Measurements from ENCODE around the gene BRSK2.
"Not testable (repeated sequence)": the region's sequence is repeated elsewhere in the genome, so short reads cannot be mapped to it uniquely, and the experiment has no call there.

The BRSK2 gene

GRCh38 chr11:1356007-1356435 is 33.7 kb upstream of the BRSK2 start:
- Histone ChIP-seq H3K9me3 (no peaks in the 10 kb centered on the region), H3K4me2 (no peak overlapping the region), H3K4me3 (no peak overlapping the region), H3K27ac (no peak overlapping the region), H3K4me1 (peaks cover 11% of the 10 kb centered on the region), H3K9ac (no peak overlapping the region), H3K27me3 (no peaks in the 10 kb centered on the region), H3K36me3 (no peaks in the 10 kb centered on the region), H4K20me1 (no peaks in the 10 kb centered on the region)
- no peak for TF ChIP-seq Cebpa-rat (IDR thresholded peaks at IDR 0.05)

- TF ChIP-seq Cebpa-rat (IDR thresholded peaks at IDR 0.05): no peak
- H3K4me3 ChIP-seq: no peak overlapping the region
- peaks cover 11% of the 10 kb centered on the region for H3K4me1 ChIP-seq
- no peak overlapping the region for H3K9ac ChIP-seq
- no peak overlapping the region for H3K27ac ChIP-seq
- no peaks in the 10 kb centered on the region for H4K20me1 ChIP-seq
- no peak overlapping the region for H3K4me2 ChIP-seq
- H3K9me3 ChIP-seq: no peaks in the 10 kb centered on the region
- H3K27me3 ChIP-seq: no peaks in the 10 kb centered on the region
- H3K36me3 ChIP-seq: no peaks in the 10 kb centered on the region
Observed at GRCh38 chr11:1356478-1356960, 33.2 kb upstream of the BRSK2 start.

DNA sequence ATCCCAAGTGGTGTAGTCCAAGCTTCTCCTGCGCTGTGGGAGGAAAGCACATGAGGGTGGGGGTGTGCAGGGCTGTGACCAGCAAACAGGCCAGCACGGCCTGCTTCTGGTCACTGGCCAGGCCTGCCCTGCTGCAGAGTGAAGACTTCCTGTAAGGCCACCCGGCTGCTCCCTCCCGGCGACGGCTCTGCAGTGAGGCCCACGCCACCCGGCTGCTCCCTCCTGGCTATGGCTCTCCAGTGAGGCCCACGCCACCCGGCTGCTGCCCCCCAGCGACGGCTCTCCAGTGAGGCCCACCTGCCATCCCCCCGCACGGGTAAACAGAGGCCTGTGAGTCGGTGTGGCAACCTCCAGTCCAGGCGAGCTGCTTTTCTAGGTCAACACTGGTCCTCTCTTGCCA is 31.4 kb upstream of the BRSK2 start:
- Histone ChIP-seq H3K4me1 (peaks cover 24% of the 10 kb centered on the region), H3K36me3 (no peaks in the 10 kb centered on the region), H3K4me2 (peak overlapping the region; percentile 28), H3K27me3 (no peaks in the 10 kb centered on the region), H4K20me1 (no peaks in the 10 kb centered on the region), H3K27ac (no peak overlapping the region), H3K9me3 (no peaks in the 10 kb centered on the region), H3K4me3 (no peak overlapping the region), H3K9ac (no peak overlapping the region)
- TF ChIP-seq Cebpa-rat (IDR thresholded peaks at IDR 0.05): no peak

DNA sequence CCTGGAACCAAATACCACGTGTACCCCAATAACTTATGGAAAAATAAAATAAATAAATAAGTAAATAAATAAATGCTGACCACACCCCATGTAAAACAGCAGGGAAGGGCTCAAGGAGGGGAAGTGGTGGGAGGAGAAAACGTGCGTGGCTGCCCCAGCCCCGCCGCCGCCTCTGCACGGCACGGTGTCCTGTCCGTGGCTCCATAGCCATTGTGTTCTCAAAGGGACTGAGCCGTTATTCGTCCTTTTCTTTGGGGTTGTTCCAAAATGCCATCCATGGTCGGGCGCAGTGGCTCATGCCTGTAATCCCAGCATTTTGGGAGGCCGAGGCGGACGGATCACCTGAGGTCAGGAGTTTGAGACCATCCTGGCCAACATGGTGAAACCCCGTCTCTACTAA is 30.8 kb upstream of the BRSK2 start:
- H3K4me2 ChIP-seq, H3K27me3 ChIP-seq, H4K20me1 ChIP-seq, H3K9me3 ChIP-seq, H3K36me3 ChIP-seq, H3K9ac ChIP-seq, H3K4me3 ChIP-seq, H3K27ac ChIP-seq: not testable (repeated sequence)
- peaks cover 27% of the 10 kb centered on the region for H3K4me1 ChIP-seq

DNA sequence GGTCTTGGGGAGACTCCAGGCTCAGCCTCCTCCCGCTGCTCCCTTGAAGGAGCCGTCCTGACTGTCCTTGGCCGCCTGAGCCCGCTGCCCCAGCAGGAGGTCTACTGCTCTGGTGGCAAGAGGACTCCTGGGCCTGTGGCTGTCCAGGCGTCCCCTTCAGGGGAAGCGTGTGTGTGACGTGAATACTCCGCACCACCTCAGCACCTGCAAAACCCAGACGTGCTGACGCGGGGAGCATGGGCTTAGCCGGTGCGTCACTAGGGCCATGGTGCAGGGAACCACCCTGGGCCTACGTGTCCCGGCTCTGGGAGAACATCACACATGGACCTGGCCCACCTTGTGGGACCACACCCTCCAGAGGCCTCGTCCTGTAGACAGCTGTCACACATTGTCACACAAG is 30.2 kb upstream of the BRSK2 start:
- Histone ChIP-seq H3K4me1 (peaks cover 27% of the 10 kb centered on the region), H4K20me1 (no peaks in the 10 kb centered on the region), H3K27ac (no peak overlapping the region), H3K9me3 (peaks cover 4% of the 10 kb centered on the region; the same call in 1 of the 2 replicates), H3K9ac (no peak overlapping the region), H3K4me3 (no peak overlapping the region), H3K36me3 (no peaks in the 10 kb centered on the region), H3K27me3 (no peaks in the 10 kb centered on the region), H3K4me2 (no peak overlapping the region)
- no peak for TF ChIP-seq Cebpa-rat (IDR thresholded peaks at IDR 0.05)

DNA sequence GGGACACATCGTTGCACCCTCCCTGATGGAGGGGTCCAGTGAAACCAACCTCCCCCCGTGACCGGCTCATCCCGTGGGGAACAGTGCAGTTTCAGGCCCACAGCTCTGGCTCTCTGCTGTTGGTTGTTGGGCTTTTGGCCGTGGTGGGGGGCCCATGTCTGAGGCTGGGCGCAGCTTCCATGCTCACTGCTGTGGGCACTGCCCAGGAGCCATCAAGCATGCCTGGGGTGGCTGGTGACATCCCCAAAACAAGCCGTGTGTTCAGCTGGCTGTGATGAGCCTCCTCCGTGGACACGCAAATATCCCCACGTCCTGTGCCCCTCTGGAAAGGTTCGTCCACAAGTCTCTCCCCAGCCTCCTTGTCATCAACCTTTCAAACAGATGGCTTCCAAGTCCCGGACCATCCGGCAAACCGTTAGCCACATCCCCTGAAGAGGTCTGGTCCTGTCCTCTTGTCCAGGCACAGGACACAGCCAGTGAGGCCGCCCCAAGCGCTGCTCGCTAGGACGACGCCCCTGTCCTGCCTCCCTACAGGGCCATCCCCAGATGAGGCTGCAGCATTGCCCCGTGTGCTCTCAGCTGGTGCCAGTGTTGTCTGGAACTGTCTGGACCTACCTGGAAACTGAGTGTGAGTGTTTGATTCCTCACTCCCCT is 29.4 kb upstream of the BRSK2 start:
- H3K4me1 ChIP-seq: peaks cover 27% of the 10 kb centered on the region
- no peak overlapping the region for H3K4me2 ChIP-seq
- H3K9ac ChIP-seq: no peak overlapping the region
- H3K27me3 ChIP-seq: 0 out of 2 replicates have a peak, but pooled peaks cover under 1% of the 10 kb centered on the region
- H3K4me3 ChIP-seq: no peak overlapping the region
- H3K27ac ChIP-seq: no peak overlapping the region
- no peak for TF ChIP-seq Cebpa-rat (IDR thresholded peaks at IDR 0.05)
- peaks cover 12% of the 10 kb centered on the region for H3K9me3 ChIP-seq
- no peaks in the 10 kb centered on the region for H4K20me1 ChIP-seq
- H3K36me3 ChIP-seq: no peaks in the 10 kb centered on the region

- Histone ChIP-seq H3K4me2 (no peak overlapping the region), H3K27ac (no peak overlapping the region), H3K9me3 (peaks cover 18% of the 10 kb centered on the region), H3K4me3 (no peak overlapping the region), H3K4me1 (peaks cover 27% of the 10 kb centered on the region), H3K36me3 (no peaks in the 10 kb centered on the region), H3K9ac (no peak overlapping the region), H4K20me1 (no peaks in the 10 kb centered on the region), H3K27me3 (0 out of 2 replicates have a peak, but pooled peaks cover 4% of the 10 kb centered on the region)
- TF ChIP-seq Cebpa-rat (IDR thresholded peaks at IDR 0.05): no peak
Observed at GRCh38 chr11:1360835-1361357, 28.8 kb upstream of the BRSK2 start.

DNA sequence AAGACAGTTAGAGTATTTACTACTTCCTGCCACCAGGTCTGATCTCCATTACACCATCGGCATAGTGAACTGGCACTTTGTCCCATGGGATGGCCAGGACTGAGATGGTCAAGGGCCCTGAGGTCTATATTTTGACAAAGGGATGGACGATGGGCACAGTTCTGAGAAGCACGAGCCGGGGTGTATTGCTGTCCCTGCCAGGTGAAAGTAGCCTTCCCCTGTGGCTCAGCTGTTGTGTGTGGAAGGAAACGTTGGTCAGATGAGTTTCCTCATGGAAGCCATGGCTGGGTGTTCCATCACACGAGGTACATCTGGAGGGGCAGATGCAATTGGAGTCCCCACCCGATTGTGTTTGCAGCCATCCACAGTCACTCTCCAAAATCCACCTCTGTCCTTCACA is 27.9 kb upstream of the BRSK2 start:
- H3K9me3 ChIP-seq: peaks cover 27% of the 10 kb centered on the region
- H4K20me1 ChIP-seq: no peaks in the 10 kb centered on the region
- no peaks in the 10 kb centered on the region for H3K36me3 ChIP-seq
- H3K9ac ChIP-seq: no peak overlapping the region
- no peak for TF ChIP-seq Cebpa-rat (IDR thresholded peaks at IDR 0.05)
- H3K4me3 ChIP-seq: no peak overlapping the region
- peaks cover 27% of the 10 kb centered on the region for H3K4me1 ChIP-seq
- no peak overlapping the region for H3K4me2 ChIP-seq
- H3K27me3 ChIP-seq: 0 out of 2 replicates have a peak, but pooled peaks cover 4% of the 10 kb centered on the region
- no peak overlapping the region for H3K27ac ChIP-seq

GRCh38 chr11:1367721-1368120 is 22.0 kb upstream of the BRSK2 start:
- TF ChIP-seq Cebpa-rat (IDR thresholded peaks at IDR 0.05): no peak

GRCh38 chr11:1368216-1368615 is 21.5 kb upstream of the BRSK2 start:
- peaks cover 4% of the 10 kb centered on the region for H3K4me1 ChIP-seq
- 0 out of 2 replicates have a peak, but pooled peaks cover 4% of the 10 kb centered on the region for H3K27me3 ChIP-seq
- no peaks in the 10 kb centered on the region for H3K36me3 ChIP-seq
- H4K20me1 ChIP-seq: no peaks in the 10 kb centered on the region
- no peak overlapping the region for H3K27ac ChIP-seq
- TF ChIP-seq Cebpa-rat (IDR thresholded peaks at IDR 0.05): no peak
- peaks cover 40% of the 10 kb centered on the region for H3K9me3 ChIP-seq
- H3K4me3 ChIP-seq: no peak overlapping the region
- no peak overlapping the region for H3K4me2 ChIP-seq
- H3K9ac ChIP-seq: no peak overlapping the region

More at GRCh38 chr11:1367721-1368120, 22.0 kb upstream of the BRSK2 start:
- Histone ChIP-seq H3K9ac (no peak overlapping the region), H3K27ac (no peak overlapping the region), H3K4me2 (no peak overlapping the region), H3K4me1 (peaks cover 9% of the 10 kb centered on the region), H4K20me1 (no peaks in the 10 kb centered on the region), H3K4me3 (no peak overlapping the region), H3K9me3 (peaks cover 40% of the 10 kb centered on the region), H3K27me3 (0 out of 2 replicates have a peak, but pooled peaks cover 4% of the 10 kb centered on the region), H3K36me3 (no peaks in the 10 kb centered on the region)

Measured in BLaER1 (cell line).